ENCODE results near the gene IARS1. TPM values are rescaled to one million over a fixed set of nuclear protein-coding genes. Genes with fewer than 3 reads are reported as not detected.

Gene IARS1
- total RNA-seq, 1 experiment from 2014 or later, result 130 TPM

GRCh38 chr9:92300936-92301335 lies 7.4 kb upstream of the IARS1 start:
- Mint-ChIP-seq H3K4me1 (ENCODE audit: low read depth, unreplicated experiment) (no peaks in the 10 kb centered on the region), H3K4me3 (ENCODE audit: low read depth, unreplicated experiment) (no peak overlapping the region), H3K27me3 (ENCODE audit: unreplicated experiment) (no peaks in the 10 kb centered on the region), H3K9me3 (ENCODE audit: low read depth, unreplicated experiment) (no peaks in the 10 kb centered on the region), H3K36me3 (ENCODE audit: insufficient read depth, unreplicated experiment) (no peaks in the 10 kb centered on the region), H3K27ac (ENCODE audit: unreplicated experiment) (no peak overlapping the region)
- no TSS peak for BruUV-seq (replicated peaks)
- CTCF ChIA-PET, result no interaction called here
- no peak for TF ChIP-seq CTCF (IDR thresholded peaks at IDR 0.05; ENCODE audit: unreplicated experiment)
- no peak for DNase-seq
- intact Hi-C loops (cut with micrococcal nuclease; ENCODE audit: unreplicated experiment), result no loop called here

GRCh38 chr9:92299116-92299515 lies 5.6 kb upstream of the IARS1 start:
- H3K4me1 Mint-ChIP-seq (ENCODE audit: low read depth, unreplicated experiment), result peaks cover 6% of the 10 kb centered on the region
- CTCF ChIA-PET, result no interaction called here
- no peak for TF ChIP-seq CTCF (IDR thresholded peaks at IDR 0.05; ENCODE audit: unreplicated experiment)
- no peak overlapping the region for H3K4me3 Mint-ChIP-seq (ENCODE audit: low read depth, unreplicated experiment)
- no peaks in the 10 kb centered on the region for H3K27me3 Mint-ChIP-seq (ENCODE audit: unreplicated experiment)
- intact Hi-C loops (cut with micrococcal nuclease; ENCODE audit: unreplicated experiment), result no loop called here
- no peak overlapping the region for H3K27ac Mint-ChIP-seq (ENCODE audit: unreplicated experiment)
- H3K36me3 Mint-ChIP-seq (ENCODE audit: insufficient read depth, unreplicated experiment), result peaks cover 6% of the 10 kb centered on the region
- BruUV-seq (replicated peaks), result no TSS peak
- no peaks in the 10 kb centered on the region for H3K9me3 Mint-ChIP-seq (ENCODE audit: low read depth, unreplicated experiment)
- DNase-seq, result no peak

DNA sequence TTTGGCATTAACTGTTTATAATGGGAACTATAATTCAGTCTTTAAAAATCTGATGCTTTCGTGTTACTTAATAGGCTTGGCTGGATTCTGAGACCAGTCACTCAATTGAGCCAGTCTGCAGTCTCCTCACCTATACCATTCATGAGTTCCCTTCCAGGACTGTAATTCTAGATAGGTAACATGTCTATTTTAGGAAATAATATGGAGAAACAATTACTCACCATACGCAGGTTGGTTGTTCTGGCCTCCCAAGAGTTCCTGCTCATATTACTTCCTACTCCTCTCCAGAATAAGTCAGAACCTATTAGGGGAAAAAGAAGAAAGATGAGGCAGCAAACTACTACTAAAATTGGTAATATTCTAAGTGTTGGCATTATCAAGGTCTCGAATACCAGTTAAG lies 4.5 kb upstream of the IARS1 start:
- CTCF ChIA-PET, result no interaction called here
- no TSS peak for BruUV-seq (replicated peaks)

DNA sequence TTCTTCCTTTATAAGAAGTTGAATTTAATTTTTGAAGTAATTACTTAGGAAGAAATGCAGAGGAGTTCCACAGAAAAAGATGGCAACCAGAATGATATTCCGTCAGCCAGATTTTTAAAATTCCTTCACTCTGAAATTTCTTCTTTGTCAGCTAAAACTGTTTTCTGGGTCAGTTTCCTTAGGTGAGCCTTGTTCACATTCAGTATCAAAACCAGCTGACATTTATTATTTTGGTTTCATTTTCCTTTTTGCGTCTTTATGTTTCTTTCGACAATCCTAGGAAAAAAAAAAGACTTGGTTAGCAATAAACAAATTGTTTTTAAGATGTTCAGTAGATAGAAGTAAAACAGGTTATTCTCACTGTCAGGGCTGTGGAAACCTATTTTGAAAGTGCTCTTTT lies 4.1 kb upstream of the IARS1 start:
- CTCF ChIA-PET, result no interaction called here
- intact Hi-C loops (cut with micrococcal nuclease; ENCODE audit: unreplicated experiment), result no loop called here
- Mint-ChIP-seq H3K27ac (ENCODE audit: unreplicated experiment) (no peak overlapping the region), H3K9me3 (ENCODE audit: low read depth, unreplicated experiment) (no peaks in the 10 kb centered on the region), H3K36me3 (ENCODE audit: insufficient read depth, unreplicated experiment) (peaks cover 22% of the 10 kb centered on the region), H3K4me1 (ENCODE audit: low read depth, unreplicated experiment) (peaks cover 6% of the 10 kb centered on the region), H3K27me3 (ENCODE audit: unreplicated experiment) (no peaks in the 10 kb centered on the region), H3K4me3 (ENCODE audit: low read depth, unreplicated experiment) (no peak overlapping the region)
- no peak for DNase-seq
- no TSS peak for BruUV-seq (replicated peaks)
- no peak for TF ChIP-seq CTCF (IDR thresholded peaks at IDR 0.05; ENCODE audit: unreplicated experiment)

More for the DNA sequence above, 4.5 kb upstream of the IARS1 start:
- Mint-ChIP-seq H3K9me3 (ENCODE audit: low read depth, unreplicated experiment) (no peaks in the 10 kb centered on the region), H3K4me1 (ENCODE audit: low read depth, unreplicated experiment) (peaks cover 6% of the 10 kb centered on the region), H3K36me3 (ENCODE audit: insufficient read depth, unreplicated experiment) (peaks cover 17% of the 10 kb centered on the region), H3K27me3 (ENCODE audit: unreplicated experiment) (no peaks in the 10 kb centered on the region), H3K27ac (ENCODE audit: unreplicated experiment) (no peak overlapping the region), H3K4me3 (ENCODE audit: low read depth, unreplicated experiment) (no peak overlapping the region)
- DNase-seq, result no peak
- TF ChIP-seq CTCF (IDR thresholded peaks at IDR 0.05; ENCODE audit: unreplicated experiment), result no peak
- intact Hi-C loops (cut with micrococcal nuclease; ENCODE audit: unreplicated experiment), result no loop called here

Data from Calu3 (cell line).